Stimulated activated CD4-positive, alpha-beta T cell treated with anti-CD3 and anti-CD28 coated beads, Interleukin-1b, Interleukin-23, amount 100 ng/mL, for 1 hour (primary cell): ENCODE results near the gene SLC47A2.
"Not testable (repeated sequence)": the region's sequence is repeated elsewhere in the genome, so short reads cannot be mapped to it uniquely, and the experiment has no call there.

Source experiments
- DNase-seq, 2 donors: peaks; one replicate each; pipeline ENCODE4 v3.0.0-alpha.2; 2020; ENCODE audit warnings: low read depth in 2 of 2

Gene SLC47A2

GRCh38 chr17:19716108-19717030, at the start of gene SLC47A2:
Gene SLC47A2, minus strand, starts transcription at chr17:19716584. Its CDS starts 29 bp downstream, at chr17:19716555.
- DNase-seq, result no peak

- DNase-seq, result no peak
Observed at GRCh38 chr17:19766016-19766415, 49.6 kb upstream of the SLC47A2 start.

GRCh38 chr17:19763991-19764390, 47.6 kb upstream of the SLC47A2 start:
- not testable (repeated sequence) for DNase-seq

GRCh38 chr17:19763416-19763815, 47.0 kb upstream of the SLC47A2 start:
- no peak for DNase-seq

GRCh38 chr17:19762515-19762961, 46.2 kb upstream of the SLC47A2 start:
- DNase-seq, result peak; percentile 19 to 25

- DNase-seq, result no peak
Observed at GRCh38 chr17:19760746-19761145, 44.4 kb upstream of the SLC47A2 start.

- DNase-seq, result no peak
Observed at GRCh38 chr17:19759568-19760549, 43.5 kb upstream of the SLC47A2 start.

GRCh38 chr17:19757536-19758180, 41.3 kb upstream of the SLC47A2 start:
- no peak for DNase-seq

- DNase-seq, result no peak
Observed at GRCh38 chr17:19756546-19756945, 40.2 kb upstream of the SLC47A2 start.

GRCh38 chr17:19755821-19756510, 39.6 kb upstream of the SLC47A2 start:
- no peak for DNase-seq

- DNase-seq, result no peak
Observed at GRCh38 chr17:19755392-19755791, 39.0 kb upstream of the SLC47A2 start.

GRCh38 chr17:19753661-19754463, 37.5 kb upstream of the SLC47A2 start:
- no peak for DNase-seq

GRCh38 chr17:19753051-19753509, 36.7 kb upstream of the SLC47A2 start:
- DNase-seq, result no peak

- DNase-seq, result no peak
Observed at GRCh38 chr17:19752216-19753050, 36.0 kb upstream of the SLC47A2 start.

GRCh38 chr17:19750835-19751234, 34.5 kb upstream of the SLC47A2 start:
- DNase-seq, result no peak

GRCh38 chr17:19750020-19750572, 33.7 kb upstream of the SLC47A2 start:
- no peak for DNase-seq

- DNase-seq, result no peak
Observed at GRCh38 chr17:19748807-19749193, 32.4 kb upstream of the SLC47A2 start.

GRCh38 chr17:19747829-19748806, 31.7 kb upstream of the SLC47A2 start, which contains the start of gene ALDH3A1:
Gene ALDH3A1, minus strand, starts transcription at chr17:19748298. Its CDS starts 3,169 bp downstream, at chr17:19745129.
- no peak for DNase-seq
